HEK293 (cell line): Measurements from ENCODE around the gene PYROXD2.

Source experiments
- CTCF ChIA-PET: fragments of 350-600 bp; formaldehyde crosslinking; extraction: SDS; loops from one replicate; lab custom pipeline; 2021; ENCODE audit warnings: antibody characterized with exemption; lab: Yijun Ruan, JAX
- POLR2A ChIA-PET: fragments of 300-600 bp; formaldehyde crosslinking; extraction: SDS; loops from one replicate; lab custom pipeline; 2020; ENCODE audit warnings: antibody characterized with exemption, inconsistent platforms; lab: Yijun Ruan, JAX
- H3K27ac ChIP-seq: fragments of 200-500 bp; sonication (Bioruptor generic); 2 replicates; pipeline ENCODE4 v1.5.1; 2014; ENCODE audit warnings: low read depth, low read length, control low read depth, inconsistent platforms; ENCODE audit errors: extremely low read depth
- H3K36me3 ChIP-seq, 2 experiments: fragments of 200-500 bp in 1 of 2; sonication (Bioruptor generic) in 1 of 2; 1 replicate in 1 of 2; 2 replicates in 1 of 2; pipeline ENCODE4 v1.5.1; 2014 to 2017; ENCODE audit warnings: inconsistent platforms in 2 of 2, low read length in 2 of 2; ENCODE audit not compliant: control insufficient read depth in 2 of 2, insufficient read depth in 1 of 2
- H3K4me1 ChIP-seq: fragments of 200-500 bp; sonication (Bioruptor generic); 2 replicates; pipeline ENCODE4 v1.5.1; 2014; ENCODE audit warnings: mild to moderate bottlenecking, low read length, inconsistent platforms; ENCODE audit not compliant: control insufficient read depth, insufficient read depth
- H3K4me3 ChIP-seq: 2 replicates; pipeline ENCODE4 v1.5.1; 2011; ENCODE audit warnings: low read depth, mild to moderate bottlenecking, control low read depth, low read length, moderate library complexity
- H3K9me3 ChIP-seq: fragments of 200-500 bp; sonication (Bioruptor generic); 2 replicates; pipeline ENCODE4 v1.5.1; 2014; ENCODE audit warnings: low read depth, low read length, inconsistent platforms; ENCODE audit not compliant: control insufficient read depth, insufficient read depth
- GLIS1 ChIP-seq: fragments of 450-650 bp; formaldehyde crosslinking; IDR thresholded peaks from 2 replicates; pipeline ENCODE4 v1.5.1; 2016; ENCODE audit warnings: missing biosample characterization, missing genetic modification characterization
- GLIS2 ChIP-seq: fragments of 450-650 bp; formaldehyde crosslinking; IDR thresholded peaks from 2 replicates; pipeline ENCODE4 v1.5.1; 2016; ENCODE audit warnings: missing biosample characterization, missing genetic modification characterization
- KLF17 ChIP-seq: fragments of 450-650 bp; formaldehyde crosslinking; IDR thresholded peaks from 2 replicates; pipeline ENCODE4 v1.5.1; 2016; ENCODE audit warnings: missing biosample characterization, missing genetic modification characterization
- SP2 ChIP-seq: fragments of 450-650 bp; formaldehyde crosslinking; IDR thresholded peaks from 2 replicates; pipeline ENCODE4 v1.5.1; 2016; ENCODE audit warnings: missing biosample characterization, missing genetic modification characterization
- ZNF133 ChIP-seq: fragments of 450-650 bp; formaldehyde crosslinking; IDR thresholded peaks from 2 replicates; pipeline ENCODE4 v1.5.1; 2016; ENCODE audit warnings: missing biosample characterization, missing genetic modification characterization
- ZNF138 ChIP-seq: fragments of 450-650 bp; formaldehyde crosslinking; IDR thresholded peaks from 2 replicates; pipeline ENCODE4 v1.5.1; 2016; ENCODE audit warnings: missing biosample characterization, missing genetic modification characterization, borderline replicate concordance
- ZNF140 ChIP-seq: fragments of 450-650 bp; formaldehyde crosslinking; IDR thresholded peaks from 2 replicates; pipeline ENCODE4 v1.5.1; 2016; ENCODE audit warnings: missing biosample characterization, missing genetic modification characterization
- ZNF184 ChIP-seq: fragments of 450-650 bp; IDR thresholded peaks from 2 replicates; pipeline ENCODE4 v1.5.1; 2018; ENCODE audit warnings: missing biosample characterization, mild to moderate bottlenecking, missing genetic modification characterization
- ZNF350 ChIP-seq: fragments of 450-650 bp; formaldehyde crosslinking; IDR thresholded peaks from 2 replicates; pipeline ENCODE4 v1.5.0; 2017; ENCODE audit warnings: missing biosample characterization, mild to moderate bottlenecking, missing genetic modification characterization
- ZNF433 ChIP-seq: fragments of 450-650 bp; formaldehyde crosslinking; IDR thresholded peaks from 2 replicates; pipeline ENCODE4 v1.5.1; 2016; ENCODE audit warnings: missing biosample characterization, missing genetic modification characterization, low read depth
- ZNF670 ChIP-seq: fragments of 450-650 bp; formaldehyde crosslinking; IDR thresholded peaks from 2 replicates; pipeline ENCODE4 v1.5.1; 2016; ENCODE audit warnings: missing biosample characterization, missing genetic modification characterization, low read depth
- ZNF704 ChIP-seq: fragments of 450-650 bp; formaldehyde crosslinking; IDR thresholded peaks from 2 replicates; pipeline ENCODE4 v1.5.1; 2016; ENCODE audit warnings: missing biosample characterization, missing genetic modification characterization
- ZNF747 ChIP-seq: fragments of 450-650 bp; formaldehyde crosslinking; IDR thresholded peaks from 2 replicates; pipeline ENCODE4 v1.5.1; 2016; ENCODE audit warnings: missing biosample characterization, missing genetic modification characterization
- ZNF791 ChIP-seq: fragments of 450-650 bp; formaldehyde crosslinking; IDR thresholded peaks from 2 replicates; pipeline ENCODE4 v1.5.1; 2016; ENCODE audit warnings: missing biosample characterization, missing genetic modification characterization
- ZNF792 ChIP-seq: fragments of 450-650 bp; formaldehyde crosslinking; IDR thresholded peaks from 2 replicates; pipeline ENCODE4 v1.5.1; 2016; ENCODE audit warnings: missing biosample characterization, missing genetic modification characterization
- TF ChIP-seq, protein P1 (sequence below): fragments of 450-650 bp; formaldehyde crosslinking; IDR thresholded peaks from 2 replicates; pipeline ENCODE4 v1.5.1; 2016; ENCODE audit warnings: missing biosample characterization, missing genetic modification characterization
- TF ChIP-seq, protein P2 (sequence below): fragments of 450-650 bp; formaldehyde crosslinking; IDR thresholded peaks from 2 replicates; pipeline ENCODE4 v1.5.1; 2016; ENCODE audit warnings: missing biosample characterization, missing genetic modification characterization
- TF ChIP-seq, protein P3 (sequence below): fragments of 450-650 bp; formaldehyde crosslinking; IDR thresholded peaks from 2 replicates; pipeline ENCODE4 v1.5.1; 2017; ENCODE audit warnings: missing biosample characterization, missing genetic modification characterization

The PYROXD2 gene

GRCh38 chr10:98429320-98430072, 14.5 kb upstream of the PYROXD2 start:
- Histone ChIP-seq H3K4me3 (no peak overlapping the region), H3K27ac (no peak overlapping the region), H3K36me3 (peaks cover 8 to 59% of the 10 kb centered on the region in 2 experiments), H3K4me1 (no peaks in the 10 kb centered on the region), H3K9me3 (no peaks in the 10 kb centered on the region)
- TF ChIP-seq ZNF433 (tag by site-specific recombination), result no peak
- TF ChIP-seq GLIS1 (tag by site-specific recombination), result no peak
- TF ChIP-seq ZNF670 (tag by site-specific recombination), result no peak
- TF ChIP-seq ZNF350 (tag by site-specific recombination), result no peak
- TF ChIP-seq ZNF140, result no peak
- TF ChIP-seq, protein P1, sequence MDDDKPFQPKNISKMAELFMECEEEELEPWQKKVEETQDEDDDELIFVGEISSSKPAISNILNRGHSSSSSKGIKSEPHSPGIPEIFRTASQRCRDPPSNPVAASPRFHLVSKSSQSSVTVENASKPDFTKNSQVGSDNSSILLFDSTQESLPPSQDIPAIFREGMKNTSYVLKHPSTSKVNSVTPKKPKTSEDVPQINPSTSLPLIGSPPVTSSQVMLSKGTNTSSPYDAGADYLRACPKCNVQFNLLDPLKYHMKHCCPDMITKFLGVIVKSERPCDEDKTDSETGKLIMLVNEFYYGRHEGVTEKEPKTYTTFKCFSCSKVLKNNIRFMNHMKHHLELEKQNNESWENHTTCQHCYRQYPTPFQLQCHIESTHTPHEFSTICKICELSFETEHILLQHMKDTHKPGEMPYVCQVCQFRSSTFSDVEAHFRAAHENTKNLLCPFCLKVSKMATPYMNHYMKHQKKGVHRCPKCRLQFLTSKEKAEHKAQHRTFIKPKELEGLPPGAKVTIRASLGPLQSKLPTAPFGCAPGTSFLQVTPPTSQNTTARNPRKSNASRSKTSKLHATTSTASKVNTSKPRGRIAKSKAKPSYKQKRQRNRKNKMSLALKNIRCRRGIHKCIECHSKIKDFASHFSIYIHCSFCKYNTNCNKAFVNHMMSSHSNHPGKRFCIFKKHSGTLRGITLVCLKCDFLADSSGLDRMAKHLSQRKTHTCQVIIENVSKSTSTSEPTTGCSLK (tag by site-specific recombination), result no peak
- no peak for TF ChIP-seq ZNF184 (tag by site-specific recombination)
- no peak for TF ChIP-seq ZNF792 (tag by site-specific recombination)
- no peak for TF ChIP-seq KLF17 (tag by site-specific recombination)
- no peak for TF ChIP-seq SP2
- TF ChIP-seq, protein P2, sequence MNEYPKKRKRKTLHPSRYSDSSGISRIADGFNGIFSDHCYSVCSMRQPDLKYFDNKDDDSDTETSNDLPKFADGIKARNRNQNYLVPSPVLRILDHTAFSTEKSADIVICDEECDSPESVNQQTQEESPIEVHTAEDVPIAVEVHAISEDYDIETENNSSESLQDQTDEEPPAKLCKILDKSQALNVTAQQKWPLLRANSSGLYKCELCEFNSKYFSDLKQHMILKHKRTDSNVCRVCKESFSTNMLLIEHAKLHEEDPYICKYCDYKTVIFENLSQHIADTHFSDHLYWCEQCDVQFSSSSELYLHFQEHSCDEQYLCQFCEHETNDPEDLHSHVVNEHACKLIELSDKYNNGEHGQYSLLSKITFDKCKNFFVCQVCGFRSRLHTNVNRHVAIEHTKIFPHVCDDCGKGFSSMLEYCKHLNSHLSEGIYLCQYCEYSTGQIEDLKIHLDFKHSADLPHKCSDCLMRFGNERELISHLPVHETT (tag by site-specific recombination), result no peak
- TF ChIP-seq ZNF747 (tag by site-specific recombination), result no peak
- TF ChIP-seq ZNF704 (tag by site-specific recombination), result no peak
- TF ChIP-seq ZNF791 (tag by site-specific recombination), result no peak
- TF ChIP-seq, protein P3, sequence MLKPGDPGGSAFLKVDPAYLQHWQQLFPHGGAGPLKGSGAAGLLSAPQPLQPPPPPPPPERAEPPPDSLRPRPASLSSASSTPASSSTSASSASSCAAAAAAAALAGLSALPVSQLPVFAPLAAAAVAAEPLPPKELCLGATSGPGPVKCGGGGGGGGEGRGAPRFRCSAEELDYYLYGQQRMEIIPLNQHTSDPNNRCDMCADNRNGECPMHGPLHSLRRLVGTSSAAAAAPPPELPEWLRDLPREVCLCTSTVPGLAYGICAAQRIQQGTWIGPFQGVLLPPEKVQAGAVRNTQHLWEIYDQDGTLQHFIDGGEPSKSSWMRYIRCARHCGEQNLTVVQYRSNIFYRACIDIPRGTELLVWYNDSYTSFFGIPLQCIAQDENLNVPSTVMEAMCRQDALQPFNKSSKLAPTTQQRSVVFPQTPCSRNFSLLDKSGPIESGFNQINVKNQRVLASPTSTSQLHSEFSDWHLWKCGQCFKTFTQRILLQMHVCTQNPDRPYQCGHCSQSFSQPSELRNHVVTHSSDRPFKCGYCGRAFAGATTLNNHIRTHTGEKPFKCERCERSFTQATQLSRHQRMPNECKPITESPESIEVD (tag by site-specific recombination), result no peak
- ChIA-PET POLR2A (no interaction called here), CTCF (no interaction called here)

GRCh38 chr10:98427011-98427515, 12.1 kb upstream of the PYROXD2 start:
- CTCF ChIA-PET, result interaction anchor here (0.7 to 2.4 kb wide), 4 partner anchors 41 to 945 kb away, joined by 3 to 14 read pairs (median 4); no protein-coding TSS in a partner anchor
- Histone ChIP-seq H3K36me3 (peaks cover 0 to 48% of the 10 kb centered on the region in 2 experiments; a peak in 1 of 3 replicates), H3K4me1 (no peaks in the 10 kb centered on the region), H3K9me3 (no peaks in the 10 kb centered on the region), H3K27ac (no peak overlapping the region), H3K4me3 (no peak overlapping the region)
- TF ChIP-seq GLIS2 (tag by site-specific recombination) (peak; percentile 28; the same call in 1 of the 2 replicates), ZNF138 (tag by site-specific recombination) (no peak), ZNF133 (no peak)
- POLR2A ChIA-PET, result no interaction called here
